ENCODE measurements around the gene SHC1.

Gene SHC1, protein sequence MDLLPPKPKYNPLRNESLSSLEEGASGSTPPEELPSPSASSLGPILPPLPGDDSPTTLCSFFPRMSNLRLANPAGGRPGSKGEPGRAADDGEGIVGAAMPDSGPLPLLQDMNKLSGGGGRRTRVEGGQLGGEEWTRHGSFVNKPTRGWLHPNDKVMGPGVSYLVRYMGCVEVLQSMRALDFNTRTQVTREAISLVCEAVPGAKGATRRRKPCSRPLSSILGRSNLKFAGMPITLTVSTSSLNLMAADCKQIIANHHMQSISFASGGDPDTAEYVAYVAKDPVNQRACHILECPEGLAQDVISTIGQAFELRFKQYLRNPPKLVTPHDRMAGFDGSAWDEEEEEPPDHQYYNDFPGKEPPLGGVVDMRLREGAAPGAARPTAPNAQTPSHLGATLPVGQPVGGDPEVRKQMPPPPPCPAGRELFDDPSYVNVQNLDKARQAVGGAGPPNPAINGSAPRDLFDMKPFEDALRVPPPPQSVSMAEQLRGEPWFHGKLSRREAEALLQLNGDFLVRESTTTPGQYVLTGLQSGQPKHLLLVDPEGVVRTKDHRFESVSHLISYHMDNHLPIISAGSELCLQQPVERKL

DNA sequence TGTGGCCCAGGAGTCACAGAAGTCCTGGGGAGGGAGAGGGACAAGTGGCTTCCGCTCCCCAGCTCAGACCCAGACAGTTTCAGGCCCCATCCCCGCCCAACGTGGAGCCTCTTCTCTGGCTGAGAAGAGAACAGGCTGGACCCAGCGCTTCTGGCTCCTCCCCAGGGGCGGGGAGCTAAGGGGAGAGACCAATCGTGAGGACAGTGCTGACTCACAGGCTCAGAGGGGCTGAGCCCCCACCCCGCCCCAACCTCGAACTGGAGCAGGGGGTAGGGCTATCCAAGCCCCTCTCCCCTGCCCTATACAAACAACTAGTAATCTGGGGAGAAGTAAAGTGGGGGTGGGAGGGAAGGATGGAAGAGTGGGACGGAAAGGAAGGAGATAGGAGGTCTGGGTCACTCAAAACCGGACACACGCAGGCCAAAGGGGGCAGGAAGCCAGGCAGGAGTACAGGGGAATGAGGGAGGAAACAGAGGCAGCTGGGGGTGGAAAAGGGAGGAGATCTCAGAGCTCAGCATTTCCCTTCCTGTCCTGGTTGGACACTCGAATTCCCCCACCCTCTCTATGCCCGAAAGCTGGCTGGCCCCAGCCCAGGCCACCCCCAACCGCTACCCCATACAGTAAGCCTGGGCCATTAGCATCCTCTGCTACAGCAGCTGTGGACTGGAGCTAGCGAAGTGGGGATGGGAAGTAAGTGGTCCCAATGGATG is at the start of gene SHC1:
SHC1 (minus strand) TSS at position 117 of the 710 bp plus-strand sequence. CDS start 221 bp downstream, outside the sequence.
- DNase-seq (ENCODE audit: low read depth): no peak

DNA sequence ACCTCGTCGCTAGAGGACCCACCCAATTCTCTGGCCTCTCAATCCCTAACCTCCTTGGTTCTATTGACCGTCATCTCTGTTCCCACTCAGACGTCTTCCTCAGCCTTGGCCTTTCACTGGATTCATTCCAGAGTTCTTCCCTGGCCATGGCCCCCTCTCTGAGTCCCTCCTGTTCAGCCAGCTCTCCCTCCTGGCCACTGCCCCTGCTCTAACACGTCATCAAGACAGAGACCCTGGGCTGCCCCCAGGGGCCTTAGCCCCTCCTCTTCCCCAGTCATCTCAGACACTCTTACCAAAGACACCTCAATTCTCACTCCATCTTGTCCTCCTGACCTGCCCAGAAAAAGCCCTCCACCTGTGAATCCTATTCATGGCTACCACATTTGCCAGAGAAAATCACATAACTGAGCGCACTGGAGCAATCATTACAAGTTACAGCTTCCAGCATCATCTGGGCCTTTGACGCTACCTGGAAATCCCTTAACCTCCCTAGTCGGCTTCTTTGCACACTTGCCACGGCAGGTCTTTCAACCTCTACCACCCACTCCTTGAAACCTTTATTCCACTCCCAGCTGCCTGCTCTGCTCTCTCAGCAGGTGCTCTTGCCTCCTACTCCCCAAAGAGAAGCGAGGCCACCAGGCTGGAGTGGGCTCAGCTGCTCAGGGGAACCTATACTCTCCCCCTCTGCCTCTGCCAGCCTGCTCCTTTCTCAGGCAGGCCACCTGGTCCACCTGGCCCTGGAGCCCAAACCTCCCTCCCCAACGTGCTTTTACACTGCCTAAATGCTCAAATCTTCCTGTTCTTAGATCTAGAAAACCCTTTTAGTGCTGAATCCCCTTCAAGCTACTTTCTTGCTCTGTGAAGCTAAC is 49.1 kb upstream of the SHC1 start:
- no peak for DNase-seq (ENCODE audit: low read depth)

GRCh38 chr1:155018617-155019348 is 48.2 kb upstream of the SHC1 start:
- DNase-seq (ENCODE audit: low read depth): no peak

GRCh38 chr1:155017946-155018316 is 47.4 kb upstream of the SHC1 start:
- no peak for DNase-seq (ENCODE audit: low read depth)

- peak; percentile 82 for DNase-seq (ENCODE audit: low read depth)
These were observed 46.7 kb upstream of the SHC1 start for GRCh38 chr1:155017041-155017945.

DNA sequence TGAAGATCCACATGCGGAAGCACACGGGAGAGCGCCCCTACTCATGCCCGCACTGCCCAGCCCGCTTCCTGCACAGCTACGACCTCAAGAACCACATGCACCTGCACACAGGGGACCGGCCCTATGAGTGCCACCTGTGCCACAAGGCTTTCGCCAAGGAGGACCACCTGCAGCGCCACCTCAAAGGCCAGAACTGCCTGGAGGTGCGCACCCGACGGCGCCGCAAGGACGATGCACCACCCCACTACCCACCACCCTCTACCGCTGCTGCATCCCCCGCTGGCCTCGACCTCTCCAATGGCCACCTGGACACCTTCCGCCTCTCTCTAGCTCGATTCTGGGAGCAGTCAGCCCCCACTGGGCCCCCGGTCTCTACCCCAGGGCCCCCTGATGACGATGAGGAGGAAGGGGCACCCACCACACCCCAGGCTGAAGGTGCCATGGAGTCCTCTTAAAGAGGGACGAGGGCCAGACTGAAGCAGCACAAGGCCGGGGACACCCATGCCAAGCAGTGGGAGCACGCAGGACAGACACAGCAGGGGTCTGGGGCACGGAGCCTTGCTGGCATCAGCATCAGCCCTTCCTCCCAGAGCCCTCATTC is 45.8 kb upstream of the SHC1 start:
- DNase-seq (ENCODE audit: low read depth): no peak

DNA sequence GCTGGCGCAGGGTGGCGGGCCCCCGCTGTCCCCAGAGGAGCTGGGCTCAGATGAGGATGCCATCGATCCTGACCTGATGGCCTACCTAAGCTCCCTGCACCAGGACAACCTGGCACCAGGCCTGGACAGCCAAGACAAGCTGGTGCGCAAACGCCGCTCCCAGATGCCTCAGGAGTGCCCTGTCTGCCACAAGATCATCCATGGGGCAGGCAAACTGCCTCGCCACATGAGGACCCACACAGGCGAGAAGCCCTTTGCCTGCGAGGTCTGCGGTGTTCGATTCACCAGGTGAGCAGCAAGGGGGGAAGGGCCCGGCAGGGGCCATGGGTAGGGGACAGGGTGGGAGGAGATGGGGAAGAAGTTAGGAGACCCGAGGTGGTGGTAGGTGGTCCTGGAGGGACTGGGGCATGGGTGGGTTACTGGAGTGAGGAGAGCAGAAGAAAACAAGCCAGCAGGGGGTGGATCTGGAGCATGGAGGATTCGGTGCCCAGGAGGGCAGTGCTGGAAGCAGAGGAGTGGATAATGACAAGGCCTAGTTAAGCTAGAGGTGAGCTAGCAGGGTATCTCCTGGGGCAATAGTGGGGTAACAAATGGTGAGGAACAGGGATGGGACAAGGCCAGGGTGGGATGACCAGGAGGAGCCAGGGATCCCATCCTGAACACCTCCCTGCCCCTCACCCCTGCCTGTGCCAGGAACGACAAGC is 45.1 kb upstream of the SHC1 start:
- DNase-seq (ENCODE audit: low read depth): no peak

DNA sequence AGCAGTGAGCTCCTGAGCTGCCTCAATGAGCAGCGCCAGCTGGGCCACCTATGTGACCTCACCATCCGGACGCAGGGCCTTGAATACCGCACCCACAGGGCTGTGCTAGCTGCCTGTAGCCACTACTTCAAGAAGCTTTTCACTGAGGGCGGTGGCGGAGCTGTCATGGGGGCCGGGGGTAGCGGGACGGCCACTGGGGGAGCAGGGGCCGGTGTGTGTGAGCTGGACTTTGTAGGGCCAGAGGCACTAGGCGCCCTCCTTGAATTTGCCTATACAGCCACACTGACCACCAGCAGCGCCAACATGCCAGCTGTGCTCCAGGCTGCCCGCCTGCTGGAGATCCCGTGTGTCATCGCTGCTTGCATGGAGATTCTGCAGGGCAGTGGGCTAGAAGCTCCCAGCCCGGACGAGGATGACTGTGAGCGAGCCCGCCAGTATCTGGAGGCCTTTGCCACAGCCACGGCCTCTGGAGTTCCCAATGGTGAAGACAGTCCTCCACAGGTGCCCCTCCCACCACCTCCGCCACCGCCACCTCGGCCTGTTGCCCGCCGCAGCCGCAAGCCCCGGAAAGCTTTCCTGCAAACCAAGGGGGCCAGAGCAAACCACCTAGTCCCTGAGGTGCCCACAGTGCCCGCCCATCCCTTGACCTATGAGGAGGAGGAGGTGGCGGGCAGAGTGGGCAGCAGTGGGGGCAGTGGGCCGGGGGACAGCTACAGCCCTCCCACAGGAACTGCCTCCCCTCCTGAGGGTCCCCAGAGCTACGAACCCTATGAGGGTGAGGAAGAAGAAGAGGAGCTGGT is 44.4 kb upstream of the SHC1 start:
- no peak for DNase-seq (ENCODE audit: low read depth)

DNA sequence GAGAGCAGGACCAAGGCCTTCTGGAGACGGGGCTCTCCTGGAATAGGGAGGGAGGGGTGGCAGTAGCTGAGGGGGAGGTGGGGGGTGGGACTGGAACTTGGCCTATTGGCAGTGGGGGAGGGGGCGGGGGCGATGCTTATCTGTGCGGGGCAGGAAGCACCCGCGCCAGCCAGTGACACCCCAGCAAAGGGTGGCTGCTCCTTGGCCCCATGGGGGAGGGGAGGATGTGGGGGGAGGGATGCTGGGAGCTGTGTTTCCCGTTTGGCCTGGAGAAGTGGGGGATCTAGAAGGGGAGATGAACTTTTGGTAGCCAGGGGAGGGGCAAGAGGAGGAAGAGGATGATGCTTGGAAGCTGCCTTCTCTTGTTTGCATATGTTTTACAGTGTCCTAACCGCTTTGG is 43.1 kb upstream of the SHC1 start:
- no peak for DNase-seq (ENCODE audit: low read depth)

- DNase-seq (ENCODE audit: low read depth): no peak
These were observed 42.4 kb upstream of the SHC1 start for GRCh38 chr1:155012776-155013602.

DNA sequence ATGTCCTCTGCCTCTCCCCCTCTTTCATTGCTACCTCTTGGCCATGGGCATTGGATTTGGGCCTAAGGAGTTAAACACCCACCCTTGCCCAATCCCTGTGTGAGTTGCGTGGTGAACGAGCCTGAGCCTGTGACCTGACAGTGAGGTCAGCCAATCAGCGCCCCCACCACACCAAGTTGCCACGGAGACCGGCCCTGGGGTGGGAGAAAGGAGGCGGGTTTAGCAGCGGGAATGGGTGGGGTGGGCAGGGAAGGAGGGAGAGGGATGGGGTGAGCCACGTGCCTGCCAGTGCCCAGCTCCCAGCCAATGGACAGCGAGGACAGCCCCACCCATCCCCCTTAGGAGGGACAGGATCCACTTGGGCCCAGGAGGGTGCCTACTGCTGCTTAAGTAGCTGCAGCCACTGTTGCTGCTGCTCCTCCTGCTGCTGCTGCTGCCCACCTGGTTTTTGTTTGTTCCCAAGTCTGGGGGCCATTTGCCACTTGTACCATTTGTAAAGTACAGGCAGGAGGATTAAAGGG is 41.5 kb upstream of the SHC1 start:
- no peak for DNase-seq (ENCODE audit: low read depth)

DNA sequence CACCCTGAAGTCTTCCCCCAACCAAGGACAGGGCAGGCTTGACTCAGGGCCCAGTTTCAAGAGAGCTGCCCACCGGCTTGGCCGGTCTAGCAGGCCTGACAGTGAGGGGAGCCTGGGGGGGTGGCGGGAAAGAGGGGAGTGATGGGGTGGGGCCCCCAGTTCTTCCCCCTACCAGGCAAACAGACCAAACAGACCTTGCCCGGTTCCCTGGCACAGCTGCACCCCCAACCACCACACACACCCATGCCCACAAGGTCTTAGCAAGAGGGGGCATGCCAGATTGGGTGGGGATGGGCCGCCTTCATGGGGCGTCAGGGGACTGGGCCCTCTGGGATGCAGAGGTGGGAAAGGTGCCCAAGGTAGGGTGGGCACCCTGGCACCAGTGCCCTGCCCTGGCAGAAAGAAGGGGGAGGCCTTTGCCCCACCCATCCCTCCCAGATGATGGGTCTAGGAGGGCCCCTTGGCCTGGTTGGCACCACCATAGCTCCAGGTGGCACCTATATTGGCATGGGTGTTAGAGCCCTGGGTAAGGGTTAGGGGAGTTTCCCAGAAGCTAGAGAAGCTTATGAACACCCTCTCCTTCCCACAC is 41.0 kb upstream of the SHC1 start:
- no peak for DNase-seq (ENCODE audit: low read depth)

- DNase-seq (ENCODE audit: low read depth): no peak
These were observed 40.5 kb upstream of the SHC1 start for GRCh38 chr1:155011004-155011416.

- no peak for DNase-seq (ENCODE audit: low read depth)
These were observed 39.8 kb upstream of the SHC1 start for GRCh38 chr1:155010211-155010918.

- no peak for DNase-seq (ENCODE audit: low read depth)
These were observed 39.2 kb upstream of the SHC1 start for GRCh38 chr1:155009742-155010141.

- DNase-seq (ENCODE audit: low read depth): no peak
These were observed 38.7 kb upstream of the SHC1 start for GRCh38 chr1:155009221-155009711.

All from activated gamma-delta T cell treated with anti-CD3 and anti-CD28 coated beads, Interleukin-2, amount 50 U/mL, for 16 hours (primary cell).